NCI-H748 treated with DMSO at 0.1 percent for 48 hours (cell line): ENCODE measurements around the gene CIP2A.

Experiments used
- DNase-seq: peaks from one replicate; lab custom pipeline; 2025; lab: John Stamatoyannopoulos, UW

The CIP2A gene

DNA sequence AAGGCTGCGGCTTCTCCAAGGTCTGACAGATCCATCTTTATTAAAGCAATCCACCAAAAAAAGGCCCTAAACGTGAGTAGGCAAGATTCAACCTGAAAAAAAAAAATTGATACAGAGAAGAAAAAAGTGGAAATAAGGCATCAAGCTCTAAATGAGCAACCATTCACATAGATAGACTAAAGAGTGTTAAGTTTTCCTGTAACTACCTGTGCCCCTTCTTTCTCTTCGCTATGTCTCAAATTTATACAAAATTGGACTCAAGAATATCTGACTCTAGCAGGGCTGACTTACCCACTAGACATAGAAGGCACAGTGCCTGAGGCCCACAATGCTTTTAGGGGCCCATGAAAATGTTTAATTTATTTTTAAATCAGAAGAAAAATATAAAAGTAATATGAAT lies 78.7 kb downstream of the CIP2A start, which contains the start of gene MYH15:
TSS of gene MYH15 (minus strand) at position 101 of the 400 bp plus-strand sequence. CDS start at position 35, 66 bp downstream.
- no peak for DNase-seq

DNA sequence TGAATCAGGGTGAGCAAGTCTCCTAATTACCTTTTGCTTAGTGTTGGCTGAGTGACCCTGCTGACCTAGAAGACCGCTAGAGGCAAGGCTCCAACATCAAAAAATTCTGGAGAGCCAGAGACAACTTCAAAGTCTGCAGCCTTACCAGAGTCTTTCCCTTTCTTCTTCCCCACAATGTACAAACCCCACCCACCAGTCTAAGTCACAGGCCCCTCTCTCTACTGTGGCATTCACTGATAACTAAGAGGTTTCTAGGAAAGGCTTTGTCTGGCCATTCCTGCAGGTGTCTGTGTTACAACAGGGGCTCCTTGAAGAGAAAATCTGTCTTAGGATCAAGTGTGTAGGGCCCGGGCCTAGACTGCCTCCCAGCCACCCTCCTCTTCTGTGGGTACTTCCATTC lies 79.4 kb downstream of the CIP2A start:
- no peak for DNase-seq

DNA sequence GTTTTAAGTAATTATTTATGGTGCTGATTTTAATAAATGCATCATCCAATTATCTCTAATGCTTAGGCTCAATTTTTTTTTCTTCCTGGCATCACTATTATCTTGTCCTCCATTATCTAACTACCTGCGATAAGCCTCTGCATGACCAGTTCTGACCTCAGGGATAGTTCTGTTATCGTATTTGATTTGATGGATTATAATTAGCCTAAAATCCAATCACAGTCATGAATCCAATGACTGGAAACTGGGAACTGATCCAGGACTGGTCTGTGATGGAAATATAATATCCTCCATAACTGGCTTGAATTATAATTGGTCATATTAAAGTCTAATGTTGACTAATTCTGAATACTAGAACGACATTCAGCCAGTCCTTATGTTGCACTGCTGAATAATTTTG lies 80.0 kb downstream of the CIP2A start:
- no peak for DNase-seq

DNA sequence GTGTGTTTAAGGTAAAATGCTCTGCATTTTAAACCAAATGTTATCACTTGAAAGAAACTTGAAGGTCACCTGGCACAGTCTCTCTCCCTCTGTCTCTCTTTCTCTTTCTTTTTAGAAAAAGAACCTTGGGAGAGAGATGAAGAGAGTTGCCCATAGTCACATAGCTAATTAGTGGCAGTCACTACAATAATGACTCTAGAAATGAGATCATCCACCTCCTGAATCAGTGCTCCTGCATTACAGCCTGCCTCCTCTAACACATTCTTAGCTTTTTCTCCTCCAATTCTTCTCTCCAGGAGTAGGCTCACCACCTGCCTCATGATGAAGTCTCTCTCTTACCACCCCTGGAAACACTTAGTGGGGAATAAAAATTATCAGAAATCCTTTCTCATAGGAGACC lies 81.3 kb downstream of the CIP2A start:
- DNase-seq = no peak

GRCh38 chr3:108505811-108506210 lies 83.4 kb downstream of the CIP2A start:
- DNase-seq = no peak

DNA sequence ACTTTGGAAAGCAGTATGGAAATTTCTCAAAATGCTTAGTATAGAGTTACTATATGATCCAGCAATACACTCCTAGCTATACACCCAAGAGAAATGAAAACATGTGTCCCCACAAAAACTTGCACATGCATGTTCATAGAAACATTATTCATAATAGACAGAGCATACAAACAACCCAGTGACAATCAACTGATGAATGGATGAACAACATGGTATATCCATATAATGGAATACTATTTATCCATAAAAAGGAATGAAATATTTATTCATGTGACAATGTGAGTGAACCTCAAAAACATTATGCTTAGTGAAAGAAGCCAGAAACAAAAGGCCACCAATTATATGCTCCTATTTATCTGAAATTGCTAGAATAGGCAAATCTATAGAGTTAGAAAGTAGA lies 85.5 kb downstream of the CIP2A start:
- no peak for DNase-seq

DNA sequence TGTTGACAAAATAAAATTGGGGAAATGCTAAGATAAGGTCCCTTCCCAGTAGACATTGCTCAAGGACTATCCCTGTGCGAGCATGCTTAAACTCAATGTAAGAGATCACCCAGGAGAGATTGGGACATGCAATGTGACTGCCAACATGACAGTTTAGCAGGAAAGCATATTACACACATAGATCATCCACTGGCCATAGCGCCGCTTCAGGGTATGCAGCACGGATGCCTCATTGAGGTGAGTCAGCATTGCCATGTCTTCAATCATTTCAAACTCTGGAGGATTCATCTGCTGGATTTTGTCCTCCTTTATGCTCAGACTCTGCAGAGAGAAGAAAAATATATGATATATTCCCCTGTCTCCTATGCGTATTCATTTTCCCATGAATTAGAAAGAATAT lies 87.7 kb downstream of the CIP2A start:
- DNase-seq = no peak

DNA sequence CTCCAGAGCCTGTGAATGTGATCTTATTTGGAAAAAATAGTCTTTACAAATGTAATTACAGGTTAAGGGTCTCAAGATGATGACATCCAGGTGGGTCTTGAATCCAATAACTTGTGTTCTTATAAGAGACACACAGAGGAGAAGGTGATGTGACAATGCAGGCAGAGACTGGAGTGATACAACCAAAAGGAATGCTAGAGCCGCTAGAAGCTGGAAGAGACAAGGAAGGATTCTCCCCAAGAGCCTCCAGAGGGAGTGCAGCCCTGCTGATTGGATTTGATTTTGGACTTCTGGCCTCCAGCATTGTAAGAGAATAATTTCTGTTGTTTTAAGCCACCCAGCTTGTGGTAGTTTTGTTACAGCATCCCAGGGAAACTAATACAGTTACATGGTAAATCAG lies 88.5 kb downstream of the CIP2A start:
- no peak for DNase-seq
